ENCODE measurements around the gene IPO4. TPM values are rescaled to one million over a fixed set of nuclear protein-coding genes. Genes with fewer than 3 reads are reported as not detected.

The IPO4 gene
- total and polyA plus RNA-seq, 2 of the 13 experiments (the other 11 are each of a cell fraction or from before 2014, with no cell fraction given) = 39.0 to 179 TPM

- Histone ChIP-seq H3K36me3 (replicated peaks in 1 of 2; ENCODE audit: control insufficient read depth in 1 of 2, insufficient read depth in 2 of 2, low read length in 2 of 2) (peaks cover 39 to 56% of the 10 kb centered on the region in 2 experiments), H3K27ac (ENCODE audit: extremely low read length, insufficient read depth, low read length) (no peak overlapping the region), H4K20me1 (ENCODE audit: insufficient read depth, low read length) (no peaks in the 10 kb centered on the region), H2AFZ (ENCODE audit: low read length) (no peak overlapping the region), H3K9ac (ENCODE audit: insufficient read depth, low read depth, low read length) (no peak overlapping the region), H3K79me2 (ENCODE audit: insufficient read depth, low read length) (peaks cover 2% of the 10 kb centered on the region), H3K4me3 (replicated peaks in 1 of 3; ENCODE audit: insufficient read depth in 1 of 3, low read depth in 2 of 3, low read length in 3 of 3) (no peak overlapping the region), H3K4me2 (ENCODE audit: low read depth, low read length) (no peak overlapping the region), H3K4me1 (ENCODE audit: insufficient read depth, low read length) (peaks cover 14% of the 10 kb centered on the region), H3K27me3 (ENCODE audit: control insufficient read depth in 1 of 2, insufficient read depth in 2 of 2, low read length in 2 of 2) (no peaks in the 10 kb centered on the region), H3K9me3 (ENCODE audit: low read length) (no peaks in the 10 kb centered on the region)
- FAIRE-seq (no peak), ATAC-seq (no peak), DNase-seq (ENCODE audit: low spot score) (no peak)
- BruUV-seq (replicated peaks) = no TSS peak
- ChIA-PET CTCF (ENCODE audit: low intra/inter-chr PET ratio, low total read pairs) (no interaction called here), POLR2A (interaction anchor here (1.5 to 2.7 kb wide), 4 partner anchors 8 to 19 kb away, joined by 3 to 13 read pairs (median 6); partner anchors contain the start of genes IPO4, MDP1 and TM9SF1)
- WGBS (ENCODE audit: low lambda C conversion rate) = 100% methylated on average over 2 of the region's 2 CpGs
- intact Hi-C loops (cut with micrococcal nuclease; ENCODE audit: unreplicated experiment) (no loop called here), in situ Hi-C loops (cut with HindIII; ENCODE audit: extremely low pct_ligation_motif_present, low pct_unique_long_range_greater_than_20kb) (no loop called here)
- TF ChIP-seq ZC3H4 (CRISPR knock-in tag; IDR thresholded peaks at IDR 0.05; ENCODE audit: borderline replicate concordance) = no peak
- TF ChIP-seq ZNF281 (CRISPR knock-in tag; IDR thresholded peaks at IDR 0.05; ENCODE audit: borderline replicate concordance) = 0 out of 2 replicates have a peak, but pooled peaks have one; percentile 9
- no peak for TF ChIP-seq NONO (IDR thresholded peaks at IDR 0.05)
- no peak for TF ChIP-seq NONO (CRISPR knock-in tag; conservative IDR thresholded peaks at IDR 0.05)
- no peak for TF ChIP-seq HES4 (CRISPR knock-in tag; IDR thresholded peaks at IDR 0.05; ENCODE audit: borderline replicate concordance)
- no peak for TF ChIP-seq HOMEZ (CRISPR knock-in tag; IDR thresholded peaks at IDR 0.05; ENCODE audit: low read depth)
- TF ChIP-seq FOSL1 (CRISPR knock-in tag; IDR thresholded peaks at IDR 0.05; ENCODE audit: borderline replicate concordance) = no peak
- no peak for TF ChIP-seq PAX8 (CRISPR knock-in tag; IDR thresholded peaks at IDR 0.05; ENCODE audit: borderline replicate concordance)
- no peak for TF ChIP-seq ZBTB3 (CRISPR knock-in tag; IDR thresholded peaks at IDR 0.05; ENCODE audit: borderline replicate concordance, low read depth)
- TF ChIP-seq ZNF550 (CRISPR knock-in tag; IDR thresholded peaks at IDR 0.05; ENCODE audit: borderline replicate concordance) = no peak
- TF ChIP-seq ZNF543 (CRISPR knock-in tag; IDR thresholded peaks at IDR 0.05) = no peak
- no peak for TF ChIP-seq GABPB1 (CRISPR knock-in tag; IDR thresholded peaks at IDR 0.05)
- TF ChIP-seq TARDBP (CRISPR knock-in tag; IDR thresholded peaks at IDR 0.05) = 0 out of 2 replicates have a peak, but pooled peaks have one; percentile 31
- TF ChIP-seq BORCS8-MEF2B (CRISPR knock-in tag; IDR thresholded peaks at IDR 0.05) = 0 out of 2 replicates have a peak, but pooled peaks have one; percentile 55
- no peak for TF ChIP-seq ZSCAN22 (CRISPR knock-in tag; IDR thresholded peaks at IDR 0.05)
- TF ChIP-seq ZXDC (CRISPR knock-in tag; IDR thresholded peaks at IDR 0.05) = no peak
- TF ChIP-seq ZNF879 (CRISPR knock-in tag; IDR thresholded peaks at IDR 0.05) = no peak
- no peak for TF ChIP-seq FOXA3 (CRISPR knock-in tag; IDR thresholded peaks at IDR 0.05)
- TF ChIP-seq ZNF121 (CRISPR knock-in tag; IDR thresholded peaks at IDR 0.05) = no peak
- TF ChIP-seq ZNF264 (CRISPR knock-in tag; IDR thresholded peaks at IDR 0.05) = no peak
These were observed 19.0 kb upstream of the IPO4 start for GRCh38 chr14:24207625-24208024.

All from HepG2 (cell line).